RWPE2 (cell line): Measurements from ENCODE around the gene MKRN1.
A peak's percentile ranks its signal among the peaks of the same experiment; 100 is the strongest.

Experiments used
- ATAC-seq: fragments of 200-7000 bp; cut with Tn5 transposase; 3 replicates; pipeline ENCODE4 v1.9.1; 2021; ENCODE audit warnings: low read depth
- DNase-seq: peaks from one replicate; pipeline ENCODE4 v3.0.0-alpha.2; 2020; ENCODE audit warnings: low spot score
- H3K27ac ChIP-seq: fragments of 450-650 bp; 2 replicates; pipeline ENCODE4 v1.5.1; 2017; ENCODE audit warnings: mild to moderate bottlenecking; ENCODE audit not compliant: poor library complexity, severe bottlenecking
- H3K27me3 ChIP-seq: fragments of 250-450 bp; sonication (Bioruptor Pico); 2 replicates; pipeline ENCODE4 v1.5.1; 2021; ENCODE audit warnings: mild to moderate bottlenecking, moderate library complexity; ENCODE audit not compliant: insufficient read depth, poor library complexity, severe bottlenecking
- H3K36me3 ChIP-seq: fragments of 250-450 bp; sonication (Bioruptor Pico); 2 replicates; pipeline ENCODE4 v1.5.1; 2020; ENCODE audit warnings: low read depth, mild to moderate bottlenecking, moderate library complexity
- H3K4me1 ChIP-seq: fragments of 250-450 bp; sonication (Bioruptor Pico); 2 replicates; pipeline ENCODE4 v1.5.1; 2021; ENCODE audit warnings: mild to moderate bottlenecking, moderate library complexity; ENCODE audit not compliant: insufficient read depth, poor library complexity, severe bottlenecking
- H3K4me3 ChIP-seq: fragments of 250-450 bp; sonication (Bioruptor Pico); 2 replicates; pipeline ENCODE4 v1.5.1; 2021; ENCODE audit warnings: mild to moderate bottlenecking, moderate library complexity; ENCODE audit not compliant: severe bottlenecking
- H3K9me3 ChIP-seq: fragments of 250-450 bp; sonication (Bioruptor Pico); 2 replicates; pipeline ENCODE4 v1.5.1; 2021; ENCODE audit warnings: mild to moderate bottlenecking, moderate library complexity; ENCODE audit not compliant: severe bottlenecking
- CTCF ChIP-seq: fragments of 450-650 bp; IDR thresholded peaks from one replicate; pipeline ENCODE4 v1.5.1; 2017; ENCODE audit warnings: mild to moderate bottlenecking, moderate library complexity; ENCODE audit not compliant: poor library complexity, severe bottlenecking

MKRN1 gene

GRCh38 chr7:140476698-140477261 is 2.5 kb downstream of the MKRN1 start:
- Histone ChIP-seq H3K27me3 (no peaks in the 10 kb centered on the region), H3K4me1 (peaks cover 5% of the 10 kb centered on the region), H3K9me3 (no peaks in the 10 kb centered on the region), H3K4me3 (no peak overlapping the region), H3K36me3 (peaks cover 2% of the 10 kb centered on the region; the same call in 1 of the 2 replicates), H3K27ac (no peak overlapping the region)
- ATAC-seq (no peak), DNase-seq (no peak)
- no peak for TF ChIP-seq CTCF

- TF ChIP-seq CTCF, result peak; percentile 81
- peaks cover 11% of the 10 kb centered on the region for H3K36me3 ChIP-seq
- H3K9me3 ChIP-seq, result no peaks in the 10 kb centered on the region
- ATAC-seq, result no peak
- no peaks in the 10 kb centered on the region for H3K27me3 ChIP-seq
- DNase-seq, result no peak
- H3K27ac ChIP-seq, result no peak overlapping the region
- H3K4me1 ChIP-seq, result peaks cover 5% of the 10 kb centered on the region
- H3K4me3 ChIP-seq, result no peak overlapping the region
Observed at GRCh38 chr7:140475747-140476333, 3.5 kb downstream of the MKRN1 start.

- no peaks in the 10 kb centered on the region for H3K4me1 ChIP-seq
- DNase-seq (no peak), ATAC-seq (no peak)
- H3K27ac ChIP-seq, result no peak overlapping the region
- no peak for TF ChIP-seq CTCF
- no peaks in the 10 kb centered on the region for H3K27me3 ChIP-seq
- no peaks in the 10 kb centered on the region for H3K9me3 ChIP-seq
- H3K4me3 ChIP-seq, result no peak overlapping the region
- H3K36me3 ChIP-seq, result peaks cover 64% of the 10 kb centered on the region
Observed at GRCh38 chr7:140463111-140463510, 16.2 kb downstream of the MKRN1 start.

- H3K4me1 ChIP-seq, result no peaks in the 10 kb centered on the region
- no peaks in the 10 kb centered on the region for H3K27me3 ChIP-seq
- no peak overlapping the region for H3K4me3 ChIP-seq
- DNase-seq (no peak), ATAC-seq (no peak)
- TF ChIP-seq CTCF, result no peak
- H3K9me3 ChIP-seq, result no peaks in the 10 kb centered on the region
- H3K36me3 ChIP-seq, result peaks cover 74% of the 10 kb centered on the region
- no peak overlapping the region for H3K27ac ChIP-seq
Observed at GRCh38 chr7:140458916-140459315, 20.4 kb downstream of the MKRN1 start.

GRCh38 chr7:140458201-140458600 is 21.1 kb downstream of the MKRN1 start:
- Histone ChIP-seq H3K9me3 (no peaks in the 10 kb centered on the region), H3K36me3 (peaks cover 74% of the 10 kb centered on the region), H3K4me1 (no peaks in the 10 kb centered on the region), H3K27me3 (no peaks in the 10 kb centered on the region), H3K4me3 (no peak overlapping the region), H3K27ac (no peak overlapping the region)
- DNase-seq (no peak), ATAC-seq (no peak)
- no peak for TF ChIP-seq CTCF
